WERI-Rb-1 (cell line): ENCODE results near the gene SLC25A3.
"Not testable (repeated sequence)": the region's sequence is repeated elsewhere in the genome, so short reads cannot be mapped to it uniquely, and the experiment has no call there.

ENCODE experiments used
- DNase-seq: peaks from one replicate; pipeline ENCODE4 v3.0.0-alpha.2; 2020
- H3K27ac ChIP-seq: fragments of 250-450 bp; sonication (Bioruptor Pico); 2 replicates; pipeline ENCODE4 v1.5.1; 2020; ENCODE audit warnings: mild to moderate bottlenecking, moderate library complexity
- H3K27me3 ChIP-seq: fragments of 250-450 bp; sonication (Bioruptor Pico); 2 replicates; pipeline ENCODE4 v1.5.1; 2021; ENCODE audit warnings: mild to moderate bottlenecking, low read depth, moderate library complexity; ENCODE audit not compliant: insufficient read depth, severe bottlenecking
- H3K36me3 ChIP-seq: fragments of 250-450 bp; sonication (Bioruptor Pico); 2 replicates; pipeline ENCODE4 v1.5.1; 2020; ENCODE audit warnings: mild to moderate bottlenecking, moderate library complexity
- H3K4me3 ChIP-seq: 2 replicates; pipeline ENCODE4 v1.5.1; 2011; ENCODE audit warnings: low read depth, mild to moderate bottlenecking, control low read depth, low read length
- H3K9me3 ChIP-seq: fragments of 250-450 bp; sonication (Bioruptor Pico); 2 replicates; pipeline ENCODE4 v1.5.1; 2021; ENCODE audit warnings: mild to moderate bottlenecking, moderate library complexity; ENCODE audit not compliant: severe bottlenecking
- TF ChIP-seq, protein P1 (sequence below): IDR thresholded peaks from 2 replicates; pipeline ENCODE4 v1.5.1; 2011; ENCODE audit warnings: low read depth, mild to moderate bottlenecking, control low read depth, inconsistent platforms, low read length

The SLC25A3 gene

DNA sequence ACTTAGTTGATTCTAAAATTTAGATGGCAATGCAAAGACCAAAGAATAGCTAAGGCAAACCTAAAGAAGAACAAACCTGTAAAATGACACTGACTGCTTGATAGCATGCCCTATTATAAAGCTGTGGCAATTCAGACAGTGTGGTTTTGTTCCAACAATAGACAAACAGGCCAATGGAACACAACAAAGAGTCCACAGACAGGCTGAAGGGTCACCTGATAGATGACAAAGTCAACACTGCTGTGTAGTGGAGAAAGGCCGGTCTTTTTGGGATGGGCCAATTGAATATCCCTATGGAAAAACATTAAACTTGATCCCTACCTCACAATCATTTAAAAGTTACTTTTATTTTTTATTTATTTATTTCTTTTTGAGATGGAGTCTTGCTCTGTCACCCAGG is 33.8 kb upstream of the SLC25A3 start:
- DNase-seq, result no peak

DNA sequence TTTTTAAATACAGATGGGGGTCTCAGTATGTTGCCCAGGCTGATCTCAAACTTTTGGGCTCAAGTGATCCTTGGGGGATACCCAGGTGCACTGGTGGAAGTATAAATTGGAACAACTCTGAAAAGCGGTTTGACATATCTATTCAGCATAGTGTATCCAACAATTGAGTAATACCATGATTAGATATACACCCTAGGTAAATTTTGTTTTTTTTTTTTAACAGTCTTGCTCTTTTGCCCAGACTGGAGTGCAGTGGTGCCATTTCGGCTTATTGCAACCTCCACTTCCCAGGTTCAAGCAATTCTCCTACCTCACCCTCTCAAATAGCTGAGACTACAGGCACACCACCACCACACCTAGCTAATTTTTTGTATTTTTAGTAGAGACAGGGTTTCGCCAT is 31.6 kb upstream of the SLC25A3 start:
- DNase-seq, result no peak
- H3K9me3 ChIP-seq, result no peaks in the 10 kb centered on the region
- H3K27me3 ChIP-seq, result no peaks in the 10 kb centered on the region
- TF ChIP-seq, protein P1, sequence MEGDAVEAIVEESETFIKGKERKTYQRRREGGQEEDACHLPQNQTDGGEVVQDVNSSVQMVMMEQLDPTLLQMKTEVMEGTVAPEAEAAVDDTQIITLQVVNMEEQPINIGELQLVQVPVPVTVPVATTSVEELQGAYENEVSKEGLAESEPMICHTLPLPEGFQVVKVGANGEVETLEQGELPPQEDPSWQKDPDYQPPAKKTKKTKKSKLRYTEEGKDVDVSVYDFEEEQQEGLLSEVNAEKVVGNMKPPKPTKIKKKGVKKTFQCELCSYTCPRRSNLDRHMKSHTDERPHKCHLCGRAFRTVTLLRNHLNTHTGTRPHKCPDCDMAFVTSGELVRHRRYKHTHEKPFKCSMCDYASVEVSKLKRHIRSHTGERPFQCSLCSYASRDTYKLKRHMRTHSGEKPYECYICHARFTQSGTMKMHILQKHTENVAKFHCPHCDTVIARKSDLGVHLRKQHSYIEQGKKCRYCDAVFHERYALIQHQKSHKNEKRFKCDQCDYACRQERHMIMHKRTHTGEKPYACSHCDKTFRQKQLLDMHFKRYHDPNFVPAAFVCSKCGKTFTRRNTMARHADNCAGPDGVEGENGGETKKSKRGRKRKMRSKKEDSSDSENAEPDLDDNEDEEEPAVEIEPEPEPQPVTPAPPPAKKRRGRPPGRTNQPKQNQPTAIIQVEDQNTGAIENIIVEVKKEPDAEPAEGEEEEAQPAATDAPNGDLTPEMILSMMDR, result no peak
- no peaks in the 10 kb centered on the region for H3K36me3 ChIP-seq
- H3K27ac ChIP-seq, result no peak overlapping the region
- H3K4me3 ChIP-seq, result no peak overlapping the region

More for the DNA sequence above, 33.8 kb upstream of the SLC25A3 start:
- Histone ChIP-seq H3K27me3 (no peaks in the 10 kb centered on the region), H3K27ac (no peak overlapping the region), H3K9me3 (no peaks in the 10 kb centered on the region), H3K4me3 (no peak overlapping the region), H3K36me3 (no peaks in the 10 kb centered on the region)
- TF ChIP-seq, protein P1, result no peak

DNA sequence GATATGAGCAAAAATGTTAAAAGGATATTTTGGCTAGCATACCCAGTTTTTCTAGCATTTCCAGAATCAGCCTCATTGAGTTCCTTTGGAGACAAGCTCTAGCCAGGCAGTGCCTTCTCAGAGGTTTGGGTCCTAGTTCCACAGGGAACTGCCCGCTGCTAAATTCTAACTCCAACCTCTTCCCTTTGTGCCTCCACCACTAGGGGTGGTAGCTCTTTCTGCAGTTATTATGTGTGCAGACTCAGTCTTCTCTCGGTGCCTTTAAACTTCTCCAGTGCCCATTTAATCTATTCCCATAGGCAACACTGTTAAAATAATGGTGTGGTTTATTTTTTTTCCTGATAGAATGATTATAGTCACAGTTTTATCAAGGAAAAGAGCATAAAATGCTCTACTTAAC is 21.5 kb upstream of the SLC25A3 start:
- Histone ChIP-seq H3K27me3 (no peaks in the 10 kb centered on the region), H3K4me3 (no peak overlapping the region), H3K9me3 (no peaks in the 10 kb centered on the region), H3K36me3 (no peaks in the 10 kb centered on the region), H3K27ac (no peak overlapping the region)
- no peak for DNase-seq
- TF ChIP-seq, protein P1, result peak; percentile 39

DNA sequence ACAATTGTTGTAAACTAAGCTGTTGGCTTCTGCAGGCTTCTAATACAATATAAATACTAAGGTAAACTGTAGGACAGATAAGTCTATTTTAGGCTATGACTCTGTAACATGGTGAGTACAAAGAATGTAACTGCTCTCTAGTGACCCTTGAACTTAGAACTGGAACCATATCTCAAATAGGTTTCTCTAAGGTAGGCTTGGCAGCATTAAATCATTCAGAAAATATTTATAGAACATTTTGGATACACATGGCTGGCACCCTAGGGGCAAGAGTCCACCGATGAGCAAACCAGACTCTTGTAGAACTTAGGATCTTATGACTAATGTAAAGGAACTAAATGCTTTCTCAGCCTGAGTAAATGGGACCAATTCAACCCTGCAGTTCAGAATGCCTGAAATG is 19.4 kb upstream of the SLC25A3 start:
- no peak for DNase-seq
- Histone ChIP-seq H3K27ac (no peak overlapping the region), H3K9me3 (no peaks in the 10 kb centered on the region)

DNA sequence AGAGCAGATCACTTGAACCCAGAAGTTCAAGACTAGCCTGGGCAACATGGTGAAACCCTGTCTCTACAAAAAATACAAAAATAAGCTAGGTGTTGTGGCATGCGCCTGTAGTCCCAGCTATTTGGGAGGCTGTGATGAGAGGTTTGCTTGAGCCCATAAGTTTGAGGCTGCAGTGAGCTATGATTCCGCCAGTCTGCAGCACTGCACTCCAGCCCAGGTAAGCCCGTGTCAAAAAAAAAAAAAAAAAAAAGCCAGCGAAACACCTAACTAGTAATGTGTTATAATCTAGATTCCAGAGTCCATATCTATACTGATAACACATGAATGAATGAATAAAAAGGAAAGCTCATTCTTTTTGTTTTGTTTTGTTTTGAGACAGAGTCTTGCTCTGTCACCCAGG is 18.5 kb upstream of the SLC25A3 start:
- TF ChIP-seq, protein P1, result no peak
- H3K36me3 ChIP-seq, result no peaks in the 10 kb centered on the region
- no peak overlapping the region for H3K27ac ChIP-seq
- no peak overlapping the region for H3K4me3 ChIP-seq
- H3K9me3 ChIP-seq, result no peaks in the 10 kb centered on the region
- DNase-seq, result no peak
- no peaks in the 10 kb centered on the region for H3K27me3 ChIP-seq

More for the DNA sequence above, 19.4 kb upstream of the SLC25A3 start:
- H3K36me3 ChIP-seq, result no peaks in the 10 kb centered on the region
- H3K4me3 ChIP-seq, result no peak overlapping the region
- H3K27me3 ChIP-seq, result no peaks in the 10 kb centered on the region
- TF ChIP-seq, protein P1, result no peak

DNA sequence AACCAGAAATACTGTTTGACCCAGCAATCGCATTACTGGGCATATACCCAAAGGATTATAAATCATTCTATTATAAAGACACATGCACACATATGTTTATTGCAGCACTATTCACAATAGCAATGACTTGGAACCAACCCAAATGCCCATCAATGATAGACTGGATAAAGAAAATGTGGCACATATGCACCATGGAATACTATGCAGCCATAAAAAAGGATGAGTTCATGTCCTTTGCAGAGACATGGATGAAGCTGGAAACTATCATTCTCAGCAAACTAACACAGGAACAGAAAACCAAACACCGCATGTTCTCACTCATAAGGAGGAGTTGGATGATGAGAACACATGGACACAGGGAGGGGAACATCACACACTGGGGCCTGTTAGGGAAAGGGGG is 16.7 kb upstream of the SLC25A3 start:
- not testable (repeated sequence) for H3K4me3 ChIP-seq, H3K27ac ChIP-seq, H3K9me3 ChIP-seq, DNase-seq, H3K27me3 ChIP-seq, H3K36me3 ChIP-seq
